UCSD-AML1 (cell line): Measurements from ENCODE around the gene SSH2.

Experiments used
- DNase-seq: peaks from one replicate; lab custom pipeline; 2025; ENCODE audit not compliant: unreplicated experiment; lab: John Stamatoyannopoulos, UW

SSH2 gene

DNA sequence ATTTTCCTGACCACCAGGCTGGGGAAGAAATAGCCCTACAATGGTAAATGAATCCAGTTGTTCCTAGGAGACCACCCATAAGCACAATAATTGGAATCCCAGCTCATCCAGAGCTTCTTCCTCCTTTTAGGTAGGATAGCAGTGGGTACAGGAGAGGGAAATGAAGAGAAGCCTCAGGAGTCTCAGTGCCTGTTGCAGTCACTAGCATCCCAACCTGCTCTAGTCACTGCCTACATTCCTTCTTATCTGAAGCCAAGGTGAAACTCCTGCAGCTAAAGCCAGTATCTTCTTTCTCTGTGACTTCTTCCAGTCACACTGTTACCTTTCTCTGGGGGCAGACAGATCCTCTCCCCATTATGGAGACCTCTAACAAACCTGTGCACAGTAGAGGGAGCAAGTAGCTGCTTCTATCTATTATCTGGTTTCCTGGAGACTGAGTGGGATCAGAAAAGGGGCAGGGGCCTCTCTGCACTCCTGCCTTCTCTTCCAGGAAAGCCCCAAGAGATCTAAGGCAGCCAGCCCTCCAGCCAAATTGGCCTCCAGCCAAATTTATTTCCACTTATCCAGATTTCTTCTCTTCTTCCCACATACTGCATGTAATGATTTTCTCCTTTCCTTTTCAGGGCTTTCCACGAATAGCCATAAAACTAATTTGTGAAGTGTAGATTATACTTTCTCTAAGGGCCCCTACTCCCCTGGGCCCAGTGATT is 85.5 kb downstream of the SSH2 start:
- no peak for DNase-seq

DNA sequence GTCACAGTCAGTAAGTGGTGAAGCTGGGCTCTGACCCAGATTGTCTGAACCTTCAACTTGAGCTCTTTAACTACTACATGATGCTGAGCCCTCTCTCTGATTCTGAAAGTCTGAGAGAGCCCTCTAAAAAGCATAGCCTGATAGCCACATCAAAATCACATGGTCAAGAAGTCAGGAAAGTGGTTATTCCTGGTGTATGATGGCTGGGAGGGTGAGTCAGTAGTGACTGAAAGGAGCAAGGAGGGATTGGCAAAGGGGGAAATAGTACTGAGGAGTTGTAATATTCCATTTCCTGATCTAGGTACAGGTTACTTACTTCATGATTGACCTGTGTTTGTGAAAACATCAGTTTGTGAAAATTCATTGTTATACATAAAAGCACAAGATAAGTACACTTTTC is 89.1 kb downstream of the SSH2 start:
- DNase-seq, result no peak

DNA sequence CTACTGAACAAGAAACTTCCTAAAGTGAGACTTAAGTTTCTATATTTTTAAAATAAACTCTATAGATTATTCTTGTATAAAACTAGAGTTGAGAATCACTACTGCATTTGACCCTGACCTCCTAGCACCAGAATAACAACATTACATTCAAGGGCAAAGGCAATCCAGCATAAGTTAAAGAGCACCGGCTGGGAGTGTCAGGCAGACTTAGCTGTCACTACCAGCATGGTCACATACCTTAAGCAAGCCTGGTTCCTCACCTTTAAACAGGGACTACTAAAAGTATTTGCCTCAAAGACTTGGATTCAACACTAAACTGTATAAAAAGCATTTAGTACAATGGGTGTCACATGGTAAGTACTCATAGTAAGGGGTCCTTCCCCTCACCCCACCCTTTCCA is 90.4 kb downstream of the SSH2 start:
- no peak for DNase-seq

DNA sequence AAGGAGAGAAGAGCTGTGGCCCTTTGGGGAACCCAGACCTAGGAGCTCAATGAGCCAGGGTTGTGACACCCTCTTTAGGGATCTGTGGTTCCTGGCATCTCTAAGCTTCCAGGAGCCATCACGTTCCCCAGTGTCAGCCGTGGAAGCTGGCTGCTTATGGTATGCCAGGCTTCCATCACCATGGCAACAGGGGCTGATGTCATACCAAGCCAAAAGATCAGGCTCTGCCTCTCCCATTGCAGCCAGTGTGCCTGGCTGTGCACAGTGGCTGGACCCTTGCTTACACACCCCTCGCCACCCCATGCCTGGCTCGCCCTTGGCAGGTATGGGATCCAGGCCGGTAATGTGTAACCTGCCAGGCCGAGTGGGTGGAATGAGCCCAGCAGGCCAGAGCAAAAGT is 91.1 kb downstream of the SSH2 start:
- no peak for DNase-seq

DNA sequence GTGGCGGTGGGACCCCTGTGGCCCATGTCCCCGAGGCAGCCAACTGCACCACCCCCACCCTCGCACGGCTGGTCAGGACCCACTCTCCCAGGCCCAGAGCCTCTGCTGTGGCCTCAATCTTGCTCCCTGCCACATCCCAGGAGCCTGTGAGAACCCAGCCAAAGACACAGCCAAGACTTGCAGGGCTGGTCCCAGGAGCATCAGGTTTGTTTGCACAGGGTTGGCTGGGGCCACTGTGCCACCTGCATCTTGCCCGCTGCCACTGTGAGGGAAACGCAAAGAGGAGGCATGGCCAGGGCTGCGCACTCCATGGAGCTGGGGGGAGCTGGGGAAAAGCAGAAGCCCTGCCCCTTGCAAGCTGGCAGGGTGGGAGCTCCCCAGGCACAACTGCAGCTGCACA is 92.5 kb downstream of the SSH2 start:
- no peak for DNase-seq

DNA sequence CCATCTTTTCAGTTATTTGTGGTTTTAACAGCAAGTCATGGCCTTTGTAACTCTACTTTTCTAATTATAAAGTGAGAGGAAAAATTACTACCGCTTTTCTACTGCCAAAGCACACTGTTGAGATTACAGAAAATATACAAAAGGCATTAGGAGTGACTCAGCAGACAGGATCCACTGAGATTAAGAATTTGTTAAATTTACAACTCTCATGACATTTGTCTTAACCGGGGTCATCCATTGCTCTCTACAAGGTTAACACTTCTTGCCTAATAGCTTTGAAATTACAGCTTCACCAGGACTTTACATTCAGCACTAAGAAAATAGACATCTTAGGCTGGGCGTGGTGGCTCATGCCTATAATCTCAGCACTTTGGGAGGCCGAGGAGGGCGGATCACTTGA is 93.4 kb downstream of the SSH2 start:
- no peak for DNase-seq

DNA sequence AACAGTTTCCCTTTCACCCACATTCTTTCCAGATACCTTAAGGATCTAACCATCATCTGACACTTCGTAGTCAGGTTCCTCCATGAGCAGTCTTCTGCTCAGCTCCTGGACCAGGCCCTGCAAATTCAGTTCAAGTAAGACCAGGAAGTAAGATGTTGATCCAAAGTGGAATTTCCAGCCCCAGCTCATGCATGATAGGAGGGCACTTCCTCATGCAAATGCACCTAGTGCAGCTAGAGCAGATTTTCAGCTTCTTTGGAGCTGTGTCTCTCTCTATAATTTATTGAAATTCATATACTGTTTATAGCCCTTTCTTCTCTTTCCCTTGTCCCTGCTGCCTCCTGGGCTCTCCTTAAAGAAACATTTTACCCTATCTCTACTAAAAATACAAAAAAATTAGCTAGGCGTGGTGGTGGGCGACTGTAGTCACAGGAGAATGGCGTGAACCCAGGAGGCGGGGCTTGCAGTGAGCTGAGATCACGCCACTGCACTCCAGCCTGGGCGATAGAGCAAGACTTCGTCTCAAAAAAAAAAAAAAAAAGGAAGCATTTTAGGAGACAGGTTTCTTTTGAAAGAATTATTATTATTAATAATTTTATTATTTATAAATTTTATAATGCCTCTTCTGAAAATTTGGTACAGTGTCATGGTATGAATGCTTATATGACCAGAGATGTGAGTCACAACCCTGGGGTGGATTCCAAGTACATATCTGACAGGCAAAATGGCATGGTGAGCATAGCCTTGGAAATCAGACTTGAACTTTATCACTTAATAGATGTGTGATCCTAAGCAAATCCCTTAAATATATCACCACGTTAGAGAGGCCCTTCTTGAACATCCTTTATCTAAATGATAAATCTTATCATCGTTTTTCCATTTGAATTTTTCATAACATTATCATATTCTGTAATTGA is 94.3 kb downstream of the SSH2 start:
- no peak for DNase-seq

DNA sequence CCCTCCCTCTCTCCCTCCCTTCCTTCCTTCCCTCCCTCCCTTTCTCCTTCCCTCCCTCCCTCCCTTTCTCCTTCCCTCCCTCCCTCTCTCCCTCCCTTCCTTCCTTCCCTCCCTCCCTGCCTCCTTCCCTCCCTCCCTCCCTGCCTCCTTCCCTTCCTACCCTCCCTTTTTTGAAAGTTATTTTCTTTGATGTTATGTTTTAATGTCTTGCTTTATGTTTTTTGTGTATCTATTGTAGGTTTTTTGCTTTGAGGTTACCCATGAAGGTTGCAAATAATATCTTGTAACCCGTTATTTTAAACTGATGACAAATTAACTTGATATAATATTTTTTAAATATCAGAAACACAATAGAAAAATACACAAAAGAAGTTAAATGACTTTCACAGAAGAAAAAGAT is 96.2 kb downstream of the SSH2 start:
- no peak for DNase-seq

DNA sequence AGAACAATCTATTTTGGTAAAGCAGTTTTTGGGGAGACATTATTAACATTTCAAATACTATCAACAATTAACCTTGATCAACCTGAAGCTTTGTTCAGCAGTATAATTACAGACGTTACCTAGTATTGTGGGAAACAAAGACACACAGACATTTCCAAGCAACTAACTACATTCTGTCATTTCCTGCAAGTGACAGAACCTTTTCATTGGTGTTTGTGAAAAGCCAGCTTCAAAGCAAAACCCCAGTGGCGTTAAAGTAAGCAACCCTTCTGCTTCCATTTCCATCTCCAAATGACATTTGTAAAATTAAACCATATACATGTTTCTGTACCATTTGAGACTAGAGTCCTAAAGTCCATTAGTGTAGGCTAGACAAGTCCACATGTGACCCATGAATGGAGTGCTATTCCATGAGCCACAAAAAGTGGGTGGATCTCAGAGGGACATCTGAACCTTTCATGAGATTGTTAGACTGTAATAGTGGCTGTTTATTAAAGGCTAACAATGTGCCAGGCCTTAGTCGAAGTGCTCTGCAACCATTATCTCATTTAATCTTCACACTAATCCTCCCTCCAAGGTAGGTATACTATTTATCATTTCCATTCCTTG is 101.2 kb downstream of the SSH2 start:
- DNase-seq, result no peak

DNA sequence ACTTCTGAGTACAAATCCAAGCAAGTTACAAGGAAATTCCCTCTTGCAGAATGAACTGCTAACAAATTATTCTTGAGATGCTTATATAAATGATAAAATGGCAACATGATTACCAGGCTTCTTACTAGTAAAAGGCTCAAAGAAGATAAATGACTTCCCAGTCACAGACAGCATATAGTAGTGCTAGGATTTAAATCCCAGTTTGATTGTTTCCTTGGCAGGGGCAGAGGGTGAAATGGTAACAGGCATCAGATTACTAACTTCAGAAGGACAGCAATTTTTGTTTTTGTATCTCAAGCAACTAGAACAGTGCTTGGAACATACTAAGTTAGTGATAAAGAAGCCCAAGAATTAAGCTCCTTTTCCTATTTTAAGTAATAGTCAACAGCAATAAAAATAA is 102.8 kb downstream of the SSH2 start:
- no peak for DNase-seq

DNA sequence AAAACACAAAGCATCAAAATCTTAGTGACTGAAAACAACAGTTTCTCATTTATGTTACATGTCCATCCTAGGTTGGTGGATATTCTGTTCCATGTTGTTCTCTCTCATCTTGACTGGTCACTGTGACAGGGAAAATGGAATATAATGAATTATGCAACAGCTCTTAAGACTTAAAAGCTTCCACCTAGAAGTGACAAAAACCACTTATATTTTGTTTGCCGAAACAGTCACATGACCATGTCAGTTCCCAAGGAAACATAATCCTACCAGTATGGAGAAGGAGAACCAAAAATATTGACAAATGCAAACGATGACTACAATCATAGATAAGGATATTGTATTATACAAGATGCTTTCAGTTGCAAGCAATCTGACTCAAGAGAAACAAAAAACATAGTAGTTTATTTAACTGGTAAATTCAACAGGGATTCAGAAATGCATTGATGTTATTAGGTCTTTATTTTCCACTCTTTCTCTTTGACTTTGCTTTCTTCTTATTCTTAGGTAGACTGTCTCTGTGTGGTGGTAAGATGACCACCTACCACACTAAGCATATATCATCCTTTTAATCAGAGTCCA is 103.8 kb downstream of the SSH2 start:
- no peak for DNase-seq

DNA sequence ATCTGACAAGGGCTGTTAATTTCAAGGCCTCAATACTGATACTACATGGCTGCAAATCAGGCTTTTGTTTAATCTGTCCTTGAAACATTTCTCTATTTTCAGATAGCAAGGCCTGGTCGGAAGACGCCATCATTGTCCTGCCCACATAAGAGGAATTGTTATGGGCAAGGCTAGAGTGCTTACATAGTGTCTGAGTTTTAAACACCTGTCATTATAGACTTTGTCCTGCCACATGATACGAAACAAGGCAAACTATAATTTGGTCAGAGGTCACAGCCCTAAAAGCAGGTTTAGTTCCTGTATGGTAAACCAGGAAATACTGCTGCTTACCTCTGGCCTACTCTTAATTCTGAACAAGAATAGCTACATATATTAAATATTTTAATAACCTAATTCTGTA is 104.4 kb downstream of the SSH2 start:
- no peak for DNase-seq

DNA sequence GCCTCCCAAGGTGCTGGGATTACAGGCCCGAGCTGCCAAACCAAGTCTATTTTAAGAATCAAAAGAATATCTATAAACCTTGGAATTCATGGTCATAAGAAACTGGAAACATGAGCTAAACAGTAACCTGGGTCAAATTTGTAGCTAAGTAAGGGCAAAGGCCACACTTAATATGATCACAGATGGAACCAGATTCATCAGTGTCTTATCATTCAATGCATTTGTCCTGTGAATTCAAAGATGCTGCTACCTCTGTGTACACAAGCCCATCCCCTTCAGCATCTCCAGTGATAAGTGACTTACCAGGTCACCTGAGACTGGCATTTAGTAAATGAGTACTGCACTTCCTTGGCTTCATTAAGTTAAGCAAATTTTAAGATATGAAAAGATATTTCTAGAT is 108.1 kb downstream of the SSH2 start:
- DNase-seq, result no peak

DNA sequence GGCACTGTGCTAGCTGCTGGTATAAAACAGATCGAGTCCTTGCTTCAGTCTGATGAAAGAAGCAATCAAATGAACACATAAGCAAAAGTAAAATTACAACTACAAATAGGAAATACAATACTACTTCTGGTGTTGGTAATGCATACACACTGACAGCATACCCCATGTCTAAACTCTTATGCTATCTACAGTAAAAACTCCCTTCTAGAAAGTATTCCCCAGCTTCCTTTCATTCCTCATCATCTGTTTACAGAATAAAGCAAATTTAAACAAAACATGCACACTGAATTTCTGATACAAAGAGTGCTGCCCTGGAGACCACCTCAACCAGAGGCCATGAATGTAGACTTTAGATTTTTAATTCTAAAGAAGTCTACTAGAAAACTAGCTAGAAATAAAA is 109.6 kb downstream of the SSH2 start:
- no peak for DNase-seq

DNA sequence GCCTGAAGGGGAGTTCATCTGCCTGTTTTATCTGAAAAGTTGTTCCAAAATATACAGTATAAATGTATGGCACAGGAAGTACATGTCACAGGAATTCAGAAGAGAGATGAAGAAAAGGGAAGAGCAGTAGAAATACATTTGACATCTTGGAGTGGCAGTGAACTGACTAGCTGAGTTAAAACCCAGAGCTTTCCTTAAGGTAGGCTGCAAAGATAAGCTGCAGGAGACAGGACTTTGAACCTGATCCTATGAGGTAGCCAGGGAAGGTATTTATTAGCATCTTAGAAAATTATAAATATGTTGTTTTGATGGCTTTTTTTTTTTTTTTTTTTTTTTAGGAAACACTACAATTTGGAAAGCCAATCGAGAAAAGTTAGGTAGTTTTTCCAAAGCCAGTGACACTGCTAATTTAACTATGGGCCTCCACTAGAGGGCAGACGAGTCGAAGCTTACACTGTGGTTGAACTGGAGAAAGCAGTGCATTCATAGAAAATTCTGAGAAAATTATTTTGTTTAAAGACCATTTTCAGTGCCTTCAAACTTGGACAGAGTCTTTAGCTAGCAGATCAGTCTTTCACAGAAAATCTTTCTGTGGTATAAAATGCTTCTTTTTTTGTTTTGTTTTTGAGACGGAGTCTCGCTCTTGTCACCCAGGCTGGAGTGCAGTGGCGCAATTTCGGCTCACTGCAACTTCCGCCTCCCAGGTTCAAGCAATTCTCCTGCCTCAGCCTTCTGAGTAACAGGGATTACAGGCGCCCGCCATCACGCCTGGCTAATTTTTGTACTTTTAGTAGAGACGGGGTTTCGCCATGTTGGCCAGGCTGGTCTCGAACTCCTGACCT is 122.3 kb downstream of the SSH2 start:
- peak; percentile 23 for DNase-seq

DNA sequence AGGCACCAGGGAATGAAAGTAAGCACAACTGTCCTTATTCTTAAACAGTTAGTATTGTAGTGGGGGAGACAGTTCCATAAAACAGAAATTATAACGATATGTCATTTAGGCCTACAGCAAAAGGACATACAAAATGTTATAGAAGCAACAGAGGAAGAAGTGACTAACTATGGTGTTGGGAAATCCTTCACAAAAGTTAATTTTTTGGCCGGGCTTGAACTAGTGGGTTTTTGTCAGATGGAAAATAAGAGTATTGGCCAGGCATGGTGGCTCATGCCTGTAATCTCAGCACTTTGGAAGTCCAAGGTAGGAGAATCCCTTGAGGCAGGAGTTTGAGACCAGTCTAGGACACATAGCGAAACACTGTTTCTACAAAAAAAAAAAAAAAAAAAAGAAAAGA is 127.8 kb downstream of the SSH2 start:
- DNase-seq, result no peak

DNA sequence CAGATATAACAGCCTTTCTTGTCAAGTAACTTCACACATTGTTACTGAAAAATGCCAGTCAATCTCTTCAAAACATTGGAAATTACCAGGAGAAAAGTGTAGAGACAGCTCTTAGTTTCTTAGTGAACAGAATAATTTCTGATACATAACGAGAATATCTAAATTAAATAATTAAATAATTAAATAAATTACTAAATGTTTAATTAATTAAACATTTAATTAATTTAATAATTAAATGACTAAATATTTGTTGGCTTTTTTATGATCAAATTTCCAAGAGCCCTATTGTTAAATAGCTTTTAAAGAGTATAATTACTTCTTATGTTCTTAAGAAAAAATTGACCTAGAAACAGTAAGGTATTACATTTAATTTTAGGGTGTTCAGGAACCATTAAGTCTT is 129.6 kb downstream of the SSH2 start:
- no peak for DNase-seq

DNA sequence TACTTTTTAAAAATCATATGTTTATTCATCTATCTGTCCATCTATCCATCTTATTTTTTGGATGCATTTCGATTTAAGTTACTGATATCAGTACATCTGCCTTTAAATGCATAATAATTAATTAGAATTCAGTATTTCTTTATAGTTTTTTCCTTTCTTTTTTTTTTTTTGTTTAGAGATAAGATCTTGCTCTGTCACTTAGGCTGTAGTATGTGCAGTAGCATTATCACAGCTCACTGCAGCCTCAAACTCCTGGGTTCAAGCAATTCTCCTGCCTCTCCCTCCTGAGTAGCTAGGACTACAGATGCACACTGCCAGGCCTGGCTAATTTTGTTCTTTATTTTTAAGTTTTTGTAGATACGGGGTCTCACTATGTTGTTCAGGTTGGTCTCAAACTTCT is 133.4 kb downstream of the SSH2 start:
- no peak for DNase-seq

DNA sequence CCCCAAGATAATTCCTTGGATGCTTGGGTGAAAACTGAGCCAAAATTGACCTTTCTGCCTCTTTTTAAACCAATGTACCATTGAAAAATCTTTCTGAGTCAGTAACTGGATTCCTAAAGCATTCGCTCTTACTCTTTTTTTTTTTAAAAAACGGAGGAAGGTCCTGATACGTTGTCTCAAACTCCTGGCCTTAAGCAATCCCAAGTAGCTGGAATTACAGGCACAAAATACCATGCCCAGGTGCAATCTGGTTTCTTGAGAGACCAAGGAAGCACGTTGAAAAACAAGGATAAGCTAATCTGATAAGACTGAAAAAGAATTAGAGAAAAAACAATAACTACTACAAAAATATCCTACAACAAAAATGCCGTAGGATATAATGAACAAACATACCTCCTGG is 136.5 kb downstream of the SSH2 start:
- DNase-seq, result no peak

DNA sequence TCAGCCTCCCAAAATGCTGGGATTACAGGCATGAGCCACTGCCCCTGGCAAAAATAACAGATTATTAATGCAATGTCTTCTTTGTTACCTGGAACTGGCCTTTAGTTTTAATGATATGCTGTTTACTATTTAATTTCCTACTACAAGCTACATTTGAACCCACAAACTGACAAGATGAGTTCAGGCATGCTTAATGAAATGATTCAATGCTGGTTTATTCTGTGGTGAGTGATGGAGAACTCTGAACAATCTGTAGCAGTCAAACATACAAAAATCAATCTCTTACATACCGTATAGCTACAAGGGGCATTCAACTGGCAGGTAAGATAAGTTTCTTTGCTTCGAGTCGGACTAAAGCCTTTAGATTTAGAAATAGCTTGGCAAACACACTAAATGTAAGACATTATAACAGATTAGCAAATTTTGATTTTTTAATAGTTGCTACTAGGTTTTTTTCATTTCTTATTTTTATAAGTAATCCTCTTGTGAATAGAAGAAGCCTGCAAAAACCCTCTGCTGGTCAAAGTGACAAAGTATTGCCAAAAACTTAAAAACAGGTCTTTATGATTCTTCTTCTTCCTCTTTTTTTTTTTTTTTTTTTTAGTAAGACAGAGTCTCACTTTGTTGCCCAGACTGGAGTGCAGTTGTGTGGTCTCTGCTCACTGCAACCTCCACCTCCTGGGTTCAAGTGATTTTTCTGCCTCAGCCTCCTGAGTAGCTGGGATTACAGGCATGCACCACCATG is 138.5 kb downstream of the SSH2 start:
- DNase-seq, result no peak
